HCT116 (cell line): ENCODE data around the gene DRD2. TPM values are rescaled to one million over a fixed set of nuclear protein-coding genes. Genes with fewer than 3 reads are reported as not detected.

Experiments
- ATAC-seq: fragments of 200-7000 bp; cut with Tn5 transposase; 2 replicates; pipeline ENCODE4 v1.9.1; 2020; ENCODE audit warnings: mild to moderate bottlenecking, moderate library complexity
- BruUV-seq: library from RNA; stranded (reverse); fragments of 400-500 nt; replicated peaks from 2 replicates; lab custom pipeline; 2021; lab: Mats Ljungman, UMichigan
- CTCF ChIA-PET: fragments of 300-600 bp; sonication (Branson Sonifier 250); formaldehyde crosslinking; loops from one replicate; lab custom pipeline; 2021; ENCODE audit warnings: antibody characterized with exemption; lab: Charles Lee
- POLR2A ChIA-PET: fragments of 300-600, 350-600 bp; sonication (Branson Sonifier 250); formaldehyde crosslinking; loops from one replicate; lab custom pipeline; 2021; ENCODE audit warnings: antibody characterized with exemption; lab: Charles Lee
- RAD21 ChIA-PET, 2 experiments: fragments of 300-600 bp; sonication (Branson Sonifier 250); formaldehyde crosslinking; loops; one replicate each; lab custom pipeline; 2023; ENCODE audit warnings: low total read pairs in 2 of 2; ENCODE audit not compliant: uncharacterized antibody in 2 of 2, unreplicated experiment in 2 of 2, low non-redundant PET in 1 of 2; lab: Charles Lee
- DNase-seq: peaks from one replicate; pipeline ENCODE4 v3.0.0-alpha.2; 2010; ENCODE audit warnings: low read depth, low spot score
- H2AFZ ChIP-seq: fragments of 200-600 bp; shearing (Covaris generic), sonication (generic); 2 replicates; pipeline ENCODE4 v1.6.1; 2017; ENCODE audit warnings: low read depth, mixed run types, mixed read lengths, antibody characterized with exemption, low read length; ENCODE audit not compliant: poor library complexity, severe bottlenecking
- H3K27ac ChIP-seq: 2 replicates; pipeline ENCODE4 v1.5.1; 2012; ENCODE audit warnings: low read depth, low read length
- H3K27me3 ChIP-seq: fragments of 200-600 bp; sonication (generic); 2 replicates; pipeline ENCODE4 v1.6.1; 2016; ENCODE audit warnings: mixed run types, low read length, mixed read lengths; ENCODE audit not compliant: insufficient read depth
- H3K36me3 ChIP-seq, 2 experiments: fragments of 200-500 bp in 1 of 2; fragments of 200-600 bp in 1 of 2; sonication (Bioruptor generic) in 1 of 2; sonication (generic) in 1 of 2; 2 replicates each; pipeline versions ENCODE4 v1.5.1 to v1.6.1; 2014 to 2016; ENCODE audit warnings: low read length in 2 of 2, inconsistent platforms in 1 of 2, mixed read lengths in 1 of 2, mixed run types in 1 of 2; ENCODE audit not compliant: insufficient read depth in 2 of 2, control insufficient read depth in 1 of 2
- H3K4me1 ChIP-seq, 2 experiments: fragments of 200-600 bp in 1 of 2; sonication (generic) in 1 of 2; 2 replicates each; pipeline versions ENCODE4 v1.5.1 to v1.6.1; 2012 to 2017; ENCODE audit warnings: low read length in 2 of 2, inconsistent platforms in 1 of 2, mild to moderate bottlenecking in 1 of 2, mixed read lengths in 1 of 2, mixed run types in 1 of 2, moderate library complexity in 1 of 2; ENCODE audit not compliant: insufficient read depth in 2 of 2, control insufficient read depth in 1 of 2
- H3K4me2 ChIP-seq: fragments of 200-600 bp; sonication (generic); 2 replicates; pipeline ENCODE4 v1.6.1; 2017; ENCODE audit warnings: mixed run types, low read length, mixed read lengths
- H3K4me3 ChIP-seq, 2 experiments: fragments of 200-600 bp in 1 of 2; sonication (generic) in 1 of 2; replicated peaks in 1 of 2; 2 replicates each; pipeline ENCODE4 v1.5.1; 2011 to 2016; ENCODE audit warnings: low read length in 2 of 2, control low read depth in 1 of 2, low read depth in 1 of 2, mild to moderate bottlenecking in 1 of 2, mixed read lengths in 1 of 2, mixed run types in 1 of 2
- H3K79me2 ChIP-seq: fragments of 200-600 bp; sonication (generic); 2 replicates; pipeline ENCODE4 v1.6.1; 2017; ENCODE audit warnings: mild to moderate bottlenecking, mixed run types, low read length, moderate library complexity, mixed read lengths; ENCODE audit not compliant: insufficient read depth
- H3K9ac ChIP-seq: fragments of 200-600 bp; sonication (generic); 2 replicates; pipeline ENCODE4 v1.6.1; 2016; ENCODE audit warnings: low read length, mixed read lengths
- H3K9me2 ChIP-seq: fragments of 200-600 bp; sonication (generic), shearing (Covaris generic); 2 replicates; pipeline ENCODE4 v1.6.1; 2017; ENCODE audit warnings: mixed run types, mild to moderate bottlenecking, moderate library complexity; ENCODE audit not compliant: insufficient read depth
- H3K9me3 ChIP-seq, 2 experiments: fragments of 200-500 bp in 1 of 2; fragments of 200-600 bp in 1 of 2; sonication (Bioruptor generic) in 1 of 2; sonication (generic) in 1 of 2; 2 replicates each; pipeline ENCODE4 v1.6.1; 2014 to 2017; ENCODE audit warnings: low read length in 2 of 2, mixed read lengths in 2 of 2, inconsistent platforms in 1 of 2, low read depth in 1 of 2, mild to moderate bottlenecking in 1 of 2, mixed run types in 1 of 2, moderate library complexity in 1 of 2; ENCODE audit not compliant: control insufficient read depth in 1 of 2, insufficient read depth in 1 of 2
- H4K20me1 ChIP-seq: fragments of 200-600 bp; sonication (generic), shearing (Covaris generic); 2 replicates; pipeline ENCODE4 v1.6.1; 2017; ENCODE audit warnings: mixed run types, mild to moderate bottlenecking, moderate library complexity; ENCODE audit not compliant: insufficient read depth
- CBX3 ChIP-seq: IDR thresholded peaks from 2 replicates; pipeline ENCODE4 v1.6.1; 2012; ENCODE audit warnings: low read depth
- CEBPB ChIP-seq: IDR thresholded peaks from 2 replicates; pipeline ENCODE4 v1.6.1; 2012; ENCODE audit warnings: low read depth
- EGR1 ChIP-seq: IDR thresholded peaks from 2 replicates; pipeline ENCODE4 v1.6.1; 2012; ENCODE audit warnings: low read depth
- ELF1 ChIP-seq: IDR thresholded peaks from 2 replicates; pipeline ENCODE4 v1.6.1; 2012; ENCODE audit warnings: low read depth, borderline replicate concordance
- FOSL1 ChIP-seq: IDR thresholded peaks from 2 replicates; pipeline ENCODE4 v1.6.1; 2012; ENCODE audit warnings: low read depth
- POLR2A ChIP-seq: IDR thresholded peaks from 2 replicates; pipeline ENCODE4 v1.7.0; 2011; ENCODE audit warnings: borderline replicate concordance; ENCODE audit not compliant: insufficient read depth, insufficient read length; ENCODE audit errors: extremely low read depth
- POLR2AphosphoS5 ChIP-seq: IDR thresholded peaks from 2 replicates; pipeline ENCODE4 v1.6.1; 2011; ENCODE audit warnings: mild to moderate bottlenecking, low read depth, low read length, moderate library complexity
- RAD21 ChIP-seq: IDR thresholded peaks from 2 replicates; pipeline ENCODE4 v1.6.1; 2012; ENCODE audit warnings: low read depth, mild to moderate bottlenecking
- SIN3A ChIP-seq: IDR thresholded peaks from 2 replicates; pipeline ENCODE4 v1.6.1; 2012; ENCODE audit warnings: low read depth
- SP1 ChIP-seq: IDR thresholded peaks from 2 replicates; pipeline ENCODE4 v1.6.1; 2012; ENCODE audit warnings: low read depth
- SRF ChIP-seq: IDR thresholded peaks from 2 replicates; pipeline ENCODE4 v1.6.1; 2012; ENCODE audit warnings: low read depth
- YY1 ChIP-seq: IDR thresholded peaks from 2 replicates; pipeline ENCODE4 v1.6.1; 2011; ENCODE audit warnings: low read length, low read depth, moderate library complexity, mild to moderate bottlenecking; ENCODE audit not compliant: insufficient replicate concordance; ENCODE audit errors: extremely low read depth
- ZFX ChIP-seq: fragments of 450-650 bp; IDR thresholded peaks from 2 replicates; pipeline ENCODE4 v1.6.1; 2017
- intact Hi-C: fragments of 100-400 bp; cut with micrococcal nuclease; formaldehyde crosslinking; loops from 2 replicates; pipeline ENCODE4 v1.10.0; 2022
- total RNA-seq: library from RNA; stranded (reverse); gene quantifications from one replicate; pipeline ENCODE4 v1.2.1, GENCODE V29; 2021; ENCODE audit not compliant: unreplicated experiment
- TF ChIP-seq, protein P1 (sequence below), 3 experiments: fragments of 200-600 bp in 1 of 3; sonication (generic) in 1 of 3; IDR thresholded peaks in 2 of 3; conservative IDR thresholded peaks in 1 of 3; 2 replicates each; pipeline ENCODE4 v1.5.1; 2012 to 2017; ENCODE audit warnings: low read depth in 2 of 3, low read length in 2 of 3, antibody characterized with exemption in 1 of 3, borderline replicate concordance in 1 of 3, control low read depth in 1 of 3, mild to moderate bottlenecking in 1 of 3, mixed read lengths in 1 of 3, mixed run types in 1 of 3, moderate library complexity in 1 of 3; ENCODE audit not compliant: insufficient read depth in 1 of 3
- TF ChIP-seq, protein P2 (sequence below): IDR thresholded peaks from 2 replicates; pipeline ENCODE4 v1.6.1; 2012

DRD2 gene
- total RNA-seq, 1 experiment from 2014 or later: not detected

DNA sequence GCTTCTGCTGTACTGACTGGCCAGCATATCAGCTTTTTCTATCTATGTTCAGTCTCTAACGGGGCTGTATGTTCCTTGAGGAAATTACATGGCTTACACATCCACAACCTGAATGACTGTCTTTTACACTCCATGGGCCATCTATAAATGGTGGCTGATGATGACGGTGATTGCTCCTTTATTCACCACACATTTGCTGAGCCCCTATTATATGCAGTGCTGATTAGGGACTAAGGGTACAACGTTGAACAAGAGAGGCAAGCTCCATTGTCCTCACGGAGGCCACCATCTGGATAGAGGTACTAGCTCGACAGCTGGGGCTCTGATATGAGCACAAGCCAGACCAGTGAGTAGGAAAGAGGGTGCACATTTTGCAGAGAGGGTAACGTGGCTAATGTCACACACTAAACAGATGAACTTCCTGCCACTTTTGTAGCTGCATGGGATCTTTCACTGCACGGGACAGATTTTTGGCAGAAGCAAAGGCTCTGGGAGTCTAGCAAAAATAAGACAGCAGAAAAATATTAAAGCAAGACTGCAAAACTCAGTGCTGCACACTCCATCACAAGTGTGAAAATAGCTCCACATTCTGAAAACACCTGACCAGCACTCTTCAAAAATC lies 30.6 kb downstream of the DRD2 start:
- Histone ChIP-seq H3K4me2 (no peak overlapping the region), H3K4me3 (no peak overlapping the region), H4K20me1 (no peaks in the 10 kb centered on the region), H2AFZ (no peak overlapping the region), H3K9ac (no peak overlapping the region), H3K4me1 (no peaks in the 10 kb centered on the region), H3K9me3 (no peaks in the 10 kb centered on the region), H3K9me2 (no peaks in the 10 kb centered on the region), H3K27me3 (peaks cover 58% of the 10 kb centered on the region), H3K79me2 (no peaks in the 10 kb centered on the region), H3K27ac (no peak overlapping the region), H3K36me3 (no peaks in the 10 kb centered on the region)
- ChIA-PET POLR2A (no interaction called here), CTCF (no interaction called here), RAD21 (no interaction called here)
- TF ChIP-seq POLR2A (no peak), POLR2AphosphoS5 (no peak), SIN3A (no peak), ZFX (no peak), SRF (no peak), CEBPB (no peak), YY1 (no peak), CBX3 (no peak), SP1 (no peak), EGR1 (no peak), ELF1 (no peak), RAD21 (no peak), FOSL1 (no peak)
- TF ChIP-seq, protein P1, sequence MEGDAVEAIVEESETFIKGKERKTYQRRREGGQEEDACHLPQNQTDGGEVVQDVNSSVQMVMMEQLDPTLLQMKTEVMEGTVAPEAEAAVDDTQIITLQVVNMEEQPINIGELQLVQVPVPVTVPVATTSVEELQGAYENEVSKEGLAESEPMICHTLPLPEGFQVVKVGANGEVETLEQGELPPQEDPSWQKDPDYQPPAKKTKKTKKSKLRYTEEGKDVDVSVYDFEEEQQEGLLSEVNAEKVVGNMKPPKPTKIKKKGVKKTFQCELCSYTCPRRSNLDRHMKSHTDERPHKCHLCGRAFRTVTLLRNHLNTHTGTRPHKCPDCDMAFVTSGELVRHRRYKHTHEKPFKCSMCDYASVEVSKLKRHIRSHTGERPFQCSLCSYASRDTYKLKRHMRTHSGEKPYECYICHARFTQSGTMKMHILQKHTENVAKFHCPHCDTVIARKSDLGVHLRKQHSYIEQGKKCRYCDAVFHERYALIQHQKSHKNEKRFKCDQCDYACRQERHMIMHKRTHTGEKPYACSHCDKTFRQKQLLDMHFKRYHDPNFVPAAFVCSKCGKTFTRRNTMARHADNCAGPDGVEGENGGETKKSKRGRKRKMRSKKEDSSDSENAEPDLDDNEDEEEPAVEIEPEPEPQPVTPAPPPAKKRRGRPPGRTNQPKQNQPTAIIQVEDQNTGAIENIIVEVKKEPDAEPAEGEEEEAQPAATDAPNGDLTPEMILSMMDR (IDR thresholded peaks at IDR 0.05 in 2 of 3, conservative IDR thresholded peaks at IDR 0.05 in 1 of 3; ENCODE audit: borderline replicate concordance in 1 of 3, insufficient read depth in 1 of 3, low read depth in 2 of 3, low read length in 2 of 3): no peak
- TF ChIP-seq, protein P2, sequence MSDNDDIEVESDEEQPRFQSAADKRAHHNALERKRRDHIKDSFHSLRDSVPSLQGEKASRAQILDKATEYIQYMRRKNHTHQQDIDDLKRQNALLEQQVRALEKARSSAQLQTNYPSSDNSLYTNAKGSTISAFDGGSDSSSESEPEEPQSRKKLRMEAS: no peak
- intact Hi-C loops: no loop called here
- ATAC-seq: no peak
- no peak for DNase-seq
- no TSS peak for BruUV-seq
